Measurements from ENCODE around the gene LMTK3. TPM values are rescaled to one million over a fixed set of nuclear protein-coding genes. Genes with fewer than 3 reads are reported as not detected.

Gene LMTK3
- total and polyA plus RNA-seq, 2 experiments from 2014 or later = 1.1 to 7.4 TPM

DNA sequence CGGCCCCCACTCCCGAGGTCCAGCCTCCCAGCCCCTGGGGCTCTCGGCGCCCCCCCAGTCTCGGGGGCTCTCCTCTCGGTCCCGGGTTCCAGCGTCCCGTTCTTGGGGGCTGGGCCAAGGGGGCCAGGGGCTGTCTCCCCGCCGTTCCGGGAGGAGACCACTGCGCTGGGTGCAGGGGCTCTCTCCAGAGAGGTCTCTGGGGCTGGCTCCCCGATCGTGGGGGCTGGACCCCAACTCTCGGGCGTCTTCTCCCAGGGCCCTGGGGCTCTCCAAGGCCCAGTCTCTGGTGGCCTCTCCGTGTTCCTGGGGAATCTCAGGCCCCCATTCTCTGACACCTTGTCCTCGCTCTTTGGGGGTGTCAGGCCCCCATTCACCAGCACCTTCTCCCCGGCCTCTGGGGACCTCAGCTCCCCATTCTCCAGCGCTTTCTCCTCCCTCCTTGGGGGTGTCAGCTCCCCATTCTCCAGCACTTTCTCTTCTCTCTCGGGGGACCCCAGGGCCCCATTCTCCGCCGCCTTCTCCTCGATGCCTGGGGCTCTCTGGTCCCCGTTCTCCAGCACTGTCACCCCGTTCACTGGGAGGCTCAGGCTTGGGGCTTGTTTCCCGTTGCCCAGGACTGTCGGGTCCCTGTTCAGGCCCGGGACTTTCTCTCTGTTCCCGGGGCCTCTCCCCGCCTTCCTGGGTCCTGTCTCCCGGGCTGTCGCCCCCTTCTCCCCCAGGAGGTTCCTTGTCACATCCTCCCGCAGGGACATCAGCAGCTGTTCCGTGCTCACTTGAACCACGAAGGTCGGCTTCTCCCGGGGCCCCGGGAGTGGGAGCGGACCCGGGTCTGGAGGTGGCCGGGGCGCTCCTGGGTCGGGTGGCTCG is 13.7 kb downstream of the LMTK3 start:
- no peaks in the 10 kb centered on the region for H3K36me3 ChIP-seq
- DNase-seq (ENCODE audit: low read depth in 1 of 2, low spot score in 1 of 2) = no peak
- no peaks in the 10 kb centered on the region for H3K4me1 ChIP-seq (ENCODE audit: low read depth)
- H3K9me3 ChIP-seq (ENCODE audit: low read depth) = no peaks in the 10 kb centered on the region
- no peaks in the 10 kb centered on the region for H3K27me3 ChIP-seq
- H3K27ac ChIP-seq = no peak overlapping the region
- H3K4me3 ChIP-seq = no peak overlapping the region
- no peak for TF ChIP-seq CTCF (IDR thresholded peaks at IDR 0.05; ENCODE audit: low read depth, low read length)

DNA sequence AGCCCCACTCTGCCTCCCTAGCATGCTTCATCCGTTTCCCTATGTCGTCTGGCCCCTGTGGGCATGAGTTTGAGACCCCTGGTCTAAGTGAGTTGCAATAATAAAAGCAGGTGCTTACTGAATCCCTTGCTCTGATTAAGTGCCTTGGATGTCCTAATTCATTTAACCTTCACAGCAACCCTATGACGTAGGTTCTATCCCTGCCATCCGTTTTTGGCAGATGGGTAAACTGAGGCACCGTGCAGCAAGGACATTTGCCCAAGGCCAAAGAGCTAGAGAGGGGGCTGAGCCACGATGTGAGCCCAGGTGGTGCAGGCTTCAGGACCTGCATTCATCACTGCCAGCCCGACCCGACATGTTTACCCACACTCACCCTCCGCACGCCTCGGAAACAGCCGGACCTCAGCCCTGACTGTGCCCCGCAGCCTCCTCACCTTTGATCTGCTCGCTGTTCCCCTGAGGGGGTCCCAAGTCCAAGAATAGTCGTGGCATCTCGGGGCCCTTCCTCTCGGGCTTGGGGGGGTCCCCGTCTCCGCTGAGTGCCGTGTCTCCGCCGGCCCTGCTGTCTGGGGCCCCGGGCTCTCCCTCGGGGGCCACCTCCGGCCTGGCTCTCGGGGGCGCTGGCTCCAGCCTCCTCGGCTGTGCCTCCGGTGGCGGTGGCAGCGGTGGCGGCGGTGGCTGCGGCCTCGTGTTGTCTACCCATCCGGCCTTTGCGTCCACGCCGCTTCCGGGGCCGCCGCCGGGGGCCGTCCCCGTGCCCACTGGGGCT is 14.5 kb downstream of the LMTK3 start:
- no peaks in the 10 kb centered on the region for H3K27me3 ChIP-seq
- no peak for TF ChIP-seq CTCF (IDR thresholded peaks at IDR 0.05; ENCODE audit: low read depth, low read length)

GRCh38 chr19:48495396-48495795 is 16.2 kb downstream of the LMTK3 start:
- Histone ChIP-seq H3K4me1 (ENCODE audit: low read depth) (no peaks in the 10 kb centered on the region), H3K9me3 (ENCODE audit: low read depth) (no peaks in the 10 kb centered on the region), H3K27ac (peak overlapping the region; percentile 23), H3K4me3 (no peak overlapping the region), H3K36me3 (no peaks in the 10 kb centered on the region), H3K27me3 (no peaks in the 10 kb centered on the region)
- TF ChIP-seq CTCF (IDR thresholded peaks at IDR 0.05; ENCODE audit: low read depth, low read length) = no peak
- DNase-seq (ENCODE audit: low read depth in 1 of 2, low spot score in 1 of 2) = no peak

More for the DNA sequence above, 14.5 kb downstream of the LMTK3 start:
- Histone ChIP-seq H3K4me1 (ENCODE audit: low read depth) (no peaks in the 10 kb centered on the region), H3K27ac (no peak overlapping the region), H3K36me3 (no peaks in the 10 kb centered on the region), H3K4me3 (no peak overlapping the region), H3K9me3 (ENCODE audit: low read depth) (no peaks in the 10 kb centered on the region)
- DNase-seq (ENCODE audit: low read depth in 1 of 2, low spot score in 1 of 2) = no peak

- no peaks in the 10 kb centered on the region for H3K9me3 ChIP-seq (ENCODE audit: low read depth)
- peak overlapping the region; percentile 47 for H3K4me3 ChIP-seq
- no peak for TF ChIP-seq CTCF (IDR thresholded peaks at IDR 0.05; ENCODE audit: low read depth, low read length)
- no peaks in the 10 kb centered on the region for H3K36me3 ChIP-seq
- DNase-seq (ENCODE audit: low read depth in 1 of 2, low spot score in 1 of 2) = peak in 1 of 2 donors; percentile 23
- no peak overlapping the region for H3K27ac ChIP-seq
- H3K27me3 ChIP-seq = no peaks in the 10 kb centered on the region
- H3K4me1 ChIP-seq (ENCODE audit: low read depth) = no peaks in the 10 kb centered on the region
Measured at GRCh38 chr19:48493718-48494401, 17.8 kb downstream of the LMTK3 start.

GRCh38 chr19:48492925-48493717 is 18.5 kb downstream of the LMTK3 start:
- peak overlapping the region; percentile 47 for H3K4me3 ChIP-seq
- peak; percentile 96 to 99 for DNase-seq (ENCODE audit: low read depth in 1 of 2, low spot score in 1 of 2)
- H3K4me1 ChIP-seq (ENCODE audit: low read depth) = no peaks in the 10 kb centered on the region
- no peaks in the 10 kb centered on the region for H3K27me3 ChIP-seq
- H3K9me3 ChIP-seq (ENCODE audit: low read depth) = no peaks in the 10 kb centered on the region
- H3K36me3 ChIP-seq = no peaks in the 10 kb centered on the region
- TF ChIP-seq CTCF (IDR thresholded peaks at IDR 0.05; ENCODE audit: low read depth, low read length) = no peak
- H3K27ac ChIP-seq = no peak overlapping the region

All from cardiac muscle cell (in vitro differentiated cells and primary cell).